SK-N-SH treated with all-trans-retinoic acid at 6 μM for 48 hours (cell line): ENCODE measurements around the gene TMEM178B.

Experiments
- ATAC-seq: fragments of 200-7000 bp; cut with Tn5 transposase; 3 replicates; pipeline ENCODE4 v1.9.1; 2020; ENCODE audit warnings: mild to moderate bottlenecking, moderate library complexity
- ARNTL ChIP-seq: fragments of 450-650 bp; formaldehyde crosslinking; IDR thresholded peaks from 2 replicates; pipeline ENCODE4 v1.5.0; 2020; ENCODE audit warnings: low read depth, mild to moderate bottlenecking, moderate library complexity, borderline replicate concordance
- BACH2 ChIP-seq: fragments of 250-450 bp; sonication (Bioruptor Pico); IDR thresholded peaks from 2 replicates; pipeline ENCODE4 v1.9.0; 2021; ENCODE audit warnings: mild to moderate bottlenecking, borderline replicate concordance
- CSDC2 ChIP-seq: fragments of 250-450 bp; sonication (Bioruptor Pico); IDR thresholded peaks from 2 replicates; pipeline ENCODE4 v1.5.0; 2020; ENCODE audit warnings: mild to moderate bottlenecking, moderate library complexity
- ESRRG ChIP-seq: fragments of 250-450 bp; sonication (Bioruptor Pico); IDR thresholded peaks from 2 replicates; pipeline ENCODE4 v1.6.1; 2021; ENCODE audit warnings: mild to moderate bottlenecking
- GLIS3 ChIP-seq: fragments of 250-450 bp; sonication (Bioruptor Pico); IDR thresholded peaks from 2 replicates; pipeline ENCODE4 v1.5.0; 2020; ENCODE audit warnings: mild to moderate bottlenecking, moderate library complexity
- ISL1 ChIP-seq: fragments of 250-450 bp; sonication (Bioruptor Pico); IDR thresholded peaks from 2 replicates; pipeline ENCODE4 v2.1.2; 2022; ENCODE audit warnings: mild to moderate bottlenecking, moderate library complexity
- OSR1 ChIP-seq: fragments of 250-450 bp; sonication (Bioruptor Pico); IDR thresholded peaks from 2 replicates; pipeline ENCODE4 v1.8.0; 2022; ENCODE audit warnings: moderate library complexity, mild to moderate bottlenecking, inconsistent platforms
- PATZ1 ChIP-seq: fragments of 250-450 bp; sonication (Bioruptor Pico); IDR thresholded peaks from 2 replicates; pipeline ENCODE4 v1.8.0; 2020; ENCODE audit warnings: mild to moderate bottlenecking, moderate library complexity, borderline replicate concordance
- POU6F1 ChIP-seq: fragments of 250-450 bp; sonication (Bioruptor Pico); IDR thresholded peaks from 2 replicates; pipeline ENCODE4 v1.8.0; 2021; ENCODE audit warnings: low read depth, mild to moderate bottlenecking, moderate library complexity, borderline replicate concordance
- PPARA ChIP-seq: fragments of 250-450 bp; sonication (Bioruptor Pico); IDR thresholded peaks from 2 replicates; pipeline ENCODE4 v1.5.0; 2020; ENCODE audit warnings: mild to moderate bottlenecking, borderline replicate concordance
- RARB ChIP-seq: fragments of 250-450 bp; sonication (Bioruptor Pico); IDR thresholded peaks from 2 replicates; pipeline ENCODE4 v1.8.0; 2021; ENCODE audit warnings: mild to moderate bottlenecking, moderate library complexity
- SNAI2 ChIP-seq: fragments of 250-450 bp; sonication (Bioruptor Pico); IDR thresholded peaks from 2 replicates; pipeline ENCODE4 v1.5.0; 2020; ENCODE audit warnings: mild to moderate bottlenecking, moderate library complexity
- TCF4 ChIP-seq: fragments of 250-450 bp; sonication (Bioruptor Pico); IDR thresholded peaks from 2 replicates; pipeline ENCODE4 v1.8.0; 2021; ENCODE audit warnings: mild to moderate bottlenecking, moderate library complexity, borderline replicate concordance
- TOX ChIP-seq: fragments of 250-450 bp; sonication (Bioruptor Pico); IDR thresholded peaks from 2 replicates; pipeline ENCODE4 v1.8.0; 2021; ENCODE audit warnings: mild to moderate bottlenecking, moderate library complexity, borderline replicate concordance
- ZFP3 ChIP-seq: fragments of 250-450 bp; sonication (Bioruptor Pico); IDR thresholded peaks from 2 replicates; pipeline ENCODE4 v1.5.0; 2020; ENCODE audit warnings: mild to moderate bottlenecking, moderate library complexity
- ZFP30 ChIP-seq: fragments of 450-650 bp; formaldehyde crosslinking; IDR thresholded peaks from 2 replicates; pipeline ENCODE4 v1.5.0; 2022; ENCODE audit warnings: mild to moderate bottlenecking, moderate library complexity
- ZNF565 ChIP-seq: fragments of 450-650 bp; formaldehyde crosslinking; conservative IDR thresholded peaks from 2 replicates; pipeline ENCODE4 v1.5.0; 2020; ENCODE audit warnings: low read depth, mild to moderate bottlenecking, moderate library complexity
- ZNF70 ChIP-seq: fragments of 450-650 bp; formaldehyde crosslinking; IDR thresholded peaks from 2 replicates; pipeline ENCODE4 v1.5.0; 2020; ENCODE audit warnings: mild to moderate bottlenecking, moderate library complexity
- ZNF8 ChIP-seq: fragments of 450-650 bp; formaldehyde crosslinking; IDR thresholded peaks from 2 replicates; pipeline ENCODE4 v1.5.0; 2020; ENCODE audit warnings: mild to moderate bottlenecking, moderate library complexity
- TF ChIP-seq, protein P1 (sequence below): fragments of 250-450 bp; sonication (Bioruptor Pico); IDR thresholded peaks from 2 replicates; pipeline ENCODE4 v1.5.1; 2020; ENCODE audit warnings: low read depth, mild to moderate bottlenecking, moderate library complexity
- TF ChIP-seq, protein P2 (sequence below): fragments of 250-450 bp; sonication (Bioruptor Pico); IDR thresholded peaks from 2 replicates; pipeline ENCODE4 v1.5.0; 2020; ENCODE audit warnings: mild to moderate bottlenecking, moderate library complexity

TMEM178B gene

DNA sequence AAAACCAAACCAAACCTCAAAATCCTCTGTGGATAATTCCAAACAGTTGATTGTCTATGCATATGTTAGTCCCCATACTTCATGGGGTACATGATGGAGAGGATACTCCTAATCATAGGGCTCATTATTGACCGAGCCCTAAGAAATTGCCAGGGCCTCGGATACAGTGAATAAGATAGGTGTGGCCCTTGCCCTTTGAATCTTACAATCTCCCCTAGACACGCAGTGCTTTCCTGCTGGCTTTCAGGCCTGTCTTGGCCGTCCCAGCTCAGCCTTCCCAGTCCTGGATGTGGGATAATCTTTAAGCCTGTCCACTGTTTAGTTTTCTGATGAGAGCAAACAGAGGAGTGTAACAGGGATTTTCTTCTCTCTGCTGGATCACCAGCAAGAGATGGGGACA lies 161.8 kb downstream of the TMEM178B start:
- ATAC-seq = no peak
- no peak for TF ChIP-seq PATZ1
- no peak for TF ChIP-seq ARNTL (CRISPR knock-in tag)
- TF ChIP-seq ZFP3 = no peak
- no peak for TF ChIP-seq RARB (CRISPR knock-in tag)
- no peak for TF ChIP-seq OSR1
- TF ChIP-seq, protein P1, sequence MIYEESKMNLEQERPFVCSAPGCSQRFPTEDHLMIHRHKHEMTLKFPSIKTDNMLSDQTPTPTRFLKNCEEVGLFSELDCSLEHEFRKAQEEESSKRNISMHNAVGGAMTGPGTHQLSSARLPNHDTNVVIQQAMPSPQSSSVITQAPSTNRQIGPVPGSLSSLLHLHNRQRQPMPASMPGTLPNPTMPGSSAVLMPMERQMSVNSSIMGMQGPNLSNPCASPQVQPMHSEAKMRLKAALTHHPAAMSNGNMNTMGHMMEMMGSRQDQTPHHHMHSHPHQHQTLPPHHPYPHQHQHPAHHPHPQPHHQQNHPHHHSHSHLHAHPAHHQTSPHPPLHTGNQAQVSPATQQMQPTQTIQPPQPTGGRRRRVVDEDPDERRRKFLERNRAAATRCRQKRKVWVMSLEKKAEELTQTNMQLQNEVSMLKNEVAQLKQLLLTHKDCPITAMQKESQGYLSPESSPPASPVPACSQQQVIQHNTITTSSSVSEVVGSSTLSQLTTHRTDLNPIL = no peak
- no peak for TF ChIP-seq TOX (CRISPR knock-in tag)
- no peak for TF ChIP-seq ISL1 (CRISPR knock-in tag)
- TF ChIP-seq SNAI2 (CRISPR knock-in tag) = no peak
- TF ChIP-seq CSDC2 (CRISPR knock-in tag) = no peak

DNA sequence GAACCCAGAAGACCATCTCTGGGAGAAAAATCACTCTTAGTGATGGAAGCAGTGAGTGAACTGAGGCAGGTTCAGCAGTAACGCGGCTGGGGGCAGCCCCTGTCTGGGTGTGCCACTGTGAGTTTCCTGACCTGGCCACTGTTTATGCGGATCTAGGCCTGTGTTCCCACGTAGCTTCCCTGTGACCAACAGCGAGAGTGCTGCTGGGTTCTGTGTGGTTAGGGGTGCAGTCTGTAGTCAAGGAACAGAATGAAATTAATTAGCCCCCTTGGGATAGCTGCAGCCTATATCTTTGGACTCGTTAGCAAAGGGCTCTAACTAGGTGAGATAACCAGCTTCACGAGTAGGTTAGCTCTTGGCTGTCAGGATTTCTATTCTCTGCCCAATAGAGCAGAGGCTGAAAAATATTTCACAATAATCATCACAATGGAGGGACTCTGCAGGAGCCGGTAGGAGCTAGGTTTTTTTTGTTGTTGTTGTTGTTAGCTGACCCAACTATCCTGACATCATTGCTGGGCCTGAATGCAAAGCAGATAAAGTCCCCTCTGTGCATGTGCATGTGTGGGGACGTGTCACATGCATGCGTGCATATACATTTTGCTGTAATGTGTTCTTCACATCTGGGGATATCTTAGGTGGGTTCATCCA lies 164.9 kb downstream of the TMEM178B start:
- TF ChIP-seq ZFP3 (no peak), ARNTL (CRISPR knock-in tag) (no peak), ISL1 (CRISPR knock-in tag) (no peak), ZNF8 (CRISPR knock-in tag) (no peak), TOX (CRISPR knock-in tag) (no peak), BACH2 (CRISPR knock-in tag) (no peak), OSR1 (no peak)
- ATAC-seq = no peak

DNA sequence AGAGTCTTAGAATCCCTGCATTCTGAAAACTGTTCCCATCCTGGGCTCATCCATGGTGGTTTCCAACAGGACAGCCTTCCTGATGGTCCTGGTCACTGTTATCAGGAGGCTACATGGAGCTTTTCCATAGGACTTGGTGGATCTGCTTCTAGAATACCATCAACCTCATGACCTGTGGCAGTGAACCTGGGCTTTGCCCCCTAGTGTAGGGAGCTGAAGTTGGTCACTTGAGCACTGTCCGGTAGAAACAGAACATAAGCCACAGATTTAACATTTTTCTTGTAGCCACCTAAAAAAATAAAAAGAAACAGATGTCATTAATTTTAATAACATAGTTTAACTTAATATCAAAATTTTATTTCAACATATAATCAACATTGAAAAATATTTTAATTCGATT lies 165.8 kb downstream of the TMEM178B start:
- no peak for TF ChIP-seq BACH2 (CRISPR knock-in tag)
- TF ChIP-seq PPARA (CRISPR knock-in tag) = no peak
- TF ChIP-seq ZNF8 (CRISPR knock-in tag) = no peak
- no peak for TF ChIP-seq GLIS3 (CRISPR knock-in tag)
- TF ChIP-seq ZFP30 = no peak
- TF ChIP-seq CSDC2 (CRISPR knock-in tag) = no peak
- TF ChIP-seq, protein P2, sequence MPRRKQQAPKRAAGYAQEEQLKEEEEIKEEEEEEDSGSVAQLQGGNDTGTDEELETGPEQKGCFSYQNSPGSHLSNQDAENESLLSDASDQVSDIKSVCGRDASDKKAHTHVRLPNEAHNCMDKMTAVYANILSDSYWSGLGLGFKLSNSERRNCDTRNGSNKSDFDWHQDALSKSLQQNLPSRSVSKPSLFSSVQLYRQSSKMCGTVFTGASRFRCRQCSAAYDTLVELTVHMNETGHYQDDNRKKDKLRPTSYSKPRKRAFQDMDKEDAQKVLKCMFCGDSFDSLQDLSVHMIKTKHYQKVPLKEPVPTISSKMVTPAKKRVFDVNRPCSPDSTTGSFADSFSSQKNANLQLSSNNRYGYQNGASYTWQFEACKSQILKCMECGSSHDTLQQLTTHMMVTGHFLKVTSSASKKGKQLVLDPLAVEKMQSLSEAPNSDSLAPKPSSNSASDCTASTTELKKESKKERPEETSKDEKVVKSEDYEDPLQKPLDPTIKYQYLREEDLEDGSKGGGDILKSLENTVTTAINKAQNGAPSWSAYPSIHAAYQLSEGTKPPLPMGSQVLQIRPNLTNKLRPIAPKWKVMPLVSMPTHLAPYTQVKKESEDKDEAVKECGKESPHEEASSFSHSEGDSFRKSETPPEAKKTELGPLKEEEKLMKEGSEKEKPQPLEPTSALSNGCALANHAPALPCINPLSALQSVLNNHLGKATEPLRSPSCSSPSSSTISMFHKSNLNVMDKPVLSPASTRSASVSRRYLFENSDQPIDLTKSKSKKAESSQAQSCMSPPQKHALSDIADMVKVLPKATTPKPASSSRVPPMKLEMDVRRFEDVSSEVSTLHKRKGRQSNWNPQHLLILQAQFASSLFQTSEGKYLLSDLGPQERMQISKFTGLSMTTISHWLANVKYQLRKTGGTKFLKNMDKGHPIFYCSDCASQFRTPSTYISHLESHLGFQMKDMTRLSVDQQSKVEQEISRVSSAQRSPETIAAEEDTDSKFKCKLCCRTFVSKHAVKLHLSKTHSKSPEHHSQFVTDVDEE (CRISPR knock-in tag) = no peak
- no peak for TF ChIP-seq SNAI2 (CRISPR knock-in tag)
- no peak for TF ChIP-seq OSR1
- TF ChIP-seq, protein P1 = no peak
- no peak for TF ChIP-seq RARB (CRISPR knock-in tag)
- no peak for TF ChIP-seq TOX (CRISPR knock-in tag)
- TF ChIP-seq ZNF70 (CRISPR knock-in tag) = no peak
- no peak for TF ChIP-seq ESRRG (CRISPR knock-in tag)
- TF ChIP-seq ZNF565 (CRISPR knock-in tag) = no peak
- no peak for TF ChIP-seq TCF4 (CRISPR knock-in tag)
- ATAC-seq = no peak

DNA sequence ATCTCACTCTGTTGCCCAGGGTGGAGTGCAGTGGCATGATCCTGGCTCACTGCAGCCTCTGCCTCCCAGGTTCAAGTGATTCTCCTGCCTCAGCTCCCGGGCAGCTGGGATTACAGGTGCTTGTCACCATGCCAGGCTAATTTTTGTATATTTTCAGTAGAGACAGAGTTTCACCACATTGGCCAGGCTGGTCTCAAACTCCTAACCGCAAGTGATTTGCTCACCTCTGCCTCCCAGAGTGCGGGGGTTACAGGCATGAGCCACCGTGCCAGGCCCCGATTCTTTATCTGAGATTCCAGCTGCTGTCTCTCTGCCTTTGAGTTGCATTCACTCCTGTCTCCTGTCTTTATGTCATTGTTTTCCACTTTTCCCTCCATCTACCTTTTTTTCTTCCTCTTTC lies 168.7 kb downstream of the TMEM178B start:
- ATAC-seq = no peak
- TF ChIP-seq ESRRG (CRISPR knock-in tag) (no peak), ARNTL (CRISPR knock-in tag) (no peak), PATZ1 (no peak), GLIS3 (CRISPR knock-in tag) (no peak), POU6F1 (CRISPR knock-in tag) (no peak), ZNF70 (CRISPR knock-in tag) (no peak), BACH2 (CRISPR knock-in tag) (no peak), ZFP30 (no peak), OSR1 (no peak), TOX (CRISPR knock-in tag) (no peak), ISL1 (CRISPR knock-in tag) (no peak)
